H9 (cell line): Measurements from ENCODE around the gene GPR180. TPM values are rescaled to one million over a fixed set of nuclear protein-coding genes. Genes with fewer than 3 reads are reported as not detected.

Source experiments
- DNase-seq: peaks from one replicate; pipeline ENCODE4 v3.0.0-alpha.2; 2017
- H2AFZ ChIP-seq: one replicate; pipeline ENCODE4 v1.6.1; 2013; ENCODE audit warnings: mild to moderate bottlenecking, low read length, control low read depth, moderate library complexity
- H2AK5ac ChIP-seq: 2 replicates; pipeline ENCODE4 v1.6.1; 2013; ENCODE audit warnings: low read length, control low read depth, mixed read lengths; ENCODE audit not compliant: insufficient read length
- H2BK120ac ChIP-seq: one replicate; pipeline ENCODE4 v1.6.1; 2013; ENCODE audit warnings: low read depth, mild to moderate bottlenecking, low read length, control low read depth, inconsistent platforms; ENCODE audit not compliant: poor library complexity, severe bottlenecking
- H2BK12ac ChIP-seq: 2 replicates; pipeline ENCODE4 v1.6.1; 2013; ENCODE audit warnings: low read length, control low read depth, mixed read lengths, low read depth; ENCODE audit not compliant: insufficient read length
- H2BK15ac ChIP-seq: 2 replicates; pipeline ENCODE4 v1.6.1; 2013; ENCODE audit warnings: low read depth, low read length, control low read depth
- H2BK20ac ChIP-seq: one replicate; pipeline ENCODE4 v1.6.1; 2013; ENCODE audit warnings: low read depth, mild to moderate bottlenecking, low read length, control low read depth, inconsistent platforms; ENCODE audit not compliant: poor library complexity, severe bottlenecking
- H2BK5ac ChIP-seq: 2 replicates; pipeline ENCODE4 v1.6.1; 2013; ENCODE audit warnings: low read length, control low read depth, mixed read lengths; ENCODE audit not compliant: insufficient read length
- H3K14ac ChIP-seq: 2 replicates; pipeline ENCODE4 v1.6.1; 2013; ENCODE audit warnings: low read length, control low read depth; ENCODE audit not compliant: insufficient read depth
- H3K18ac ChIP-seq: 2 replicates; pipeline ENCODE4 v1.6.1; 2013; ENCODE audit warnings: low read depth, mild to moderate bottlenecking, mixed read lengths, low read length, control low read depth; ENCODE audit not compliant: insufficient read length
- H3K23ac ChIP-seq: 2 replicates; pipeline ENCODE4 v1.6.1; 2013; ENCODE audit warnings: low read length, control low read depth, mixed read lengths, low read depth; ENCODE audit not compliant: insufficient read length
- H3K23me2 ChIP-seq: 2 replicates; pipeline ENCODE4 v1.6.1; 2013; ENCODE audit warnings: low read depth, mild to moderate bottlenecking, mixed read lengths, low read length, control low read depth; ENCODE audit not compliant: insufficient read length, poor library complexity, severe bottlenecking
- H3K27ac ChIP-seq: 2 replicates; pipeline ENCODE4 v1.5.1; 2013; ENCODE audit warnings: low read length, control low read depth, mixed read lengths, low read depth; ENCODE audit not compliant: insufficient read length
- H3K27me3 ChIP-seq: 2 replicates; pipeline ENCODE4 v1.6.1; 2013; ENCODE audit warnings: low read length, control low read depth, inconsistent platforms; ENCODE audit not compliant: insufficient read depth
- H3K4ac ChIP-seq: 2 replicates; pipeline ENCODE4 v1.6.1; 2013; ENCODE audit warnings: low read depth, mild to moderate bottlenecking, control low read depth, inconsistent platforms, low read length, moderate library complexity
- H3K4me1 ChIP-seq: 2 replicates; pipeline ENCODE4 v1.6.1; 2013; ENCODE audit warnings: low read length, control low read depth, inconsistent platforms; ENCODE audit not compliant: insufficient read depth
- H3K4me2 ChIP-seq: 2 replicates; pipeline ENCODE4 v1.6.1; 2013; ENCODE audit warnings: low read length, control low read depth, mixed read lengths; ENCODE audit not compliant: insufficient read length, insufficient read depth
- H3K56ac ChIP-seq: 2 replicates; pipeline ENCODE4 v1.6.1; 2013; ENCODE audit warnings: low read depth, mild to moderate bottlenecking, mixed read lengths, low read length, control low read depth; ENCODE audit not compliant: insufficient read length
- H3K79me1 ChIP-seq: 2 replicates; pipeline ENCODE4 v1.6.1; 2013; ENCODE audit warnings: low read depth, mild to moderate bottlenecking, moderate library complexity, low read length, control low read depth, inconsistent platforms; ENCODE audit not compliant: insufficient read depth, poor library complexity, severe bottlenecking
- H3K79me2 ChIP-seq: 2 replicates; pipeline ENCODE4 v1.6.1; 2013; ENCODE audit warnings: low read length, control low read depth, inconsistent platforms; ENCODE audit not compliant: insufficient read depth
- H3K9ac ChIP-seq: 2 replicates; pipeline ENCODE4 v1.6.1; 2013; ENCODE audit warnings: low read length, control low read depth, mixed read lengths; ENCODE audit not compliant: insufficient read length; ENCODE audit errors: extremely low read depth
- H3K9me3 ChIP-seq: one replicate; pipeline ENCODE4 v1.6.1; 2013; ENCODE audit warnings: low read depth, low read length, inconsistent platforms; ENCODE audit not compliant: control insufficient read depth
- H3T11ph ChIP-seq: one replicate; pipeline ENCODE4 v1.6.1; 2013; ENCODE audit warnings: mild to moderate bottlenecking, low read length, control low read depth, inconsistent platforms
- H4K20me1 ChIP-seq: one replicate; pipeline ENCODE4 v1.6.1; 2013; ENCODE audit not compliant: control insufficient read depth, insufficient read length, insufficient read depth
- H4K5ac ChIP-seq: 2 replicates; pipeline ENCODE4 v1.6.1; 2013; ENCODE audit warnings: low read depth, mild to moderate bottlenecking, mixed read lengths, low read length, control low read depth; ENCODE audit not compliant: insufficient read length
- H4K8ac ChIP-seq: replicated peaks from 2 replicates; pipeline ENCODE4 v1.6.1; 2013; ENCODE audit warnings: low read length, control low read depth, mixed read lengths, low read depth; ENCODE audit not compliant: insufficient read length
- H4K91ac ChIP-seq: 2 replicates; pipeline ENCODE4 v1.6.1; 2013; ENCODE audit warnings: low read depth, mild to moderate bottlenecking, moderate library complexity, mixed read lengths, low read length, control low read depth; ENCODE audit not compliant: insufficient read length
- H3K27ac Mint-ChIP-seq, 3 experiments: 2 replicates in 2 of 3; 3 replicates in 1 of 3; pipeline ENCODE4 v1.8.0; 2020 to 2021; ENCODE audit warnings: mixed read lengths in 3 of 3, mild to moderate bottlenecking in 1 of 3, moderate library complexity in 1 of 3
- H3K27me3 Mint-ChIP-seq: 2 replicates; pipeline ENCODE4 v1.8.0; 2021; ENCODE audit warnings: low read depth, mild to moderate bottlenecking, moderate library complexity, mixed read lengths
- H3K36me3 Mint-ChIP-seq, 3 experiments: 2 replicates in 2 of 3; 3 replicates in 1 of 3; pipeline ENCODE4 v1.8.0; 2020 to 2021; ENCODE audit warnings: low read depth in 3 of 3, mixed read lengths in 3 of 3; ENCODE audit not compliant: insufficient read depth in 1 of 3
- H3K4me1 Mint-ChIP-seq, 2 experiments: 2 replicates each; pipeline ENCODE4 v1.8.0; 2020; ENCODE audit warnings: mixed read lengths in 2 of 2
- H3K4me3 Mint-ChIP-seq, 2 experiments: 2 replicates in 1 of 2; 3 replicates in 1 of 2; pipeline ENCODE4 v1.8.0; 2020 to 2021; ENCODE audit warnings: mild to moderate bottlenecking in 2 of 2, mixed read lengths in 2 of 2, moderate library complexity in 1 of 2
- H3K9me3 Mint-ChIP-seq, 2 experiments: 2 replicates in 1 of 2; 3 replicates in 1 of 2; pipeline ENCODE4 v1.8.0; 2020; ENCODE audit warnings: mild to moderate bottlenecking in 2 of 2, mixed read lengths in 2 of 2, moderate library complexity in 1 of 2
- WGBS: extraction: QIAGEN DNeasy Blood & Tissue Kit; methylation state at CpG from one replicate; pipeline ENCODE4 v1.1.7; 2013; ENCODE audit warnings: missing lambda C conversion rate, low lambda C conversion rate, mixed read lengths; ENCODE audit not compliant: insufficient read length; ENCODE audit errors: extremely low coverage; 5-methylcytosine and 5-hydroxymethylcytosine counted together
- total RNA-seq: library from RNA; stranded (reverse); gene quantifications from 2 replicates; pipeline ENCODE4 v1.2.1, GENCODE V29; 2021
- TF ChIP-seq, protein P1 (sequence below): fragments of 200-600 bp; sonication (generic); conservative IDR thresholded peaks from 3 replicates; pipeline ENCODE4 v1.8.0; 2021; ENCODE audit warnings: antibody characterized with exemption, mild to moderate bottlenecking

Gene GPR180
- total RNA-seq, 1 experiment from 2014 or later, result 5.1 TPM

GRCh38 chr13:94622344-94622743, 20.7 kb downstream of the GPR180 start:
- Histone ChIP-seq H2BK120ac (no peak overlapping the region), H2BK12ac (no peak overlapping the region), H4K20me1 (no peaks in the 10 kb centered on the region), H4K5ac (no peak overlapping the region), H3K4me2 (no peak overlapping the region), H2BK20ac (no peak overlapping the region), H3K9ac (no peak overlapping the region), H3K4ac (no peak overlapping the region), H3K79me1 (no peaks in the 10 kb centered on the region), H2AK5ac (no peak overlapping the region), H3K23ac (no peak overlapping the region), H4K91ac (no peak overlapping the region), H3K9me3 (no peaks in the 10 kb centered on the region), H3K23me2 (no peaks in the 10 kb centered on the region), H3K14ac (no peak overlapping the region), H3K4me1 (no peaks in the 10 kb centered on the region), H2BK15ac (no peak overlapping the region), H2AFZ (no peak overlapping the region), H3K18ac (no peak overlapping the region), H3K56ac (no peak overlapping the region), H4K8ac (no peak overlapping the region), H2BK5ac (no peak overlapping the region), H3K27ac (no peak overlapping the region), H3K27me3 (no peaks in the 10 kb centered on the region; the same call in 1 of the 2 replicates), H3T11ph (no peak overlapping the region), H3K79me2 (no peaks in the 10 kb centered on the region)
- H3K9me3 Mint-ChIP-seq, result no peaks in the 10 kb centered on the region
- no peaks in the 10 kb centered on the region for H3K27me3 Mint-ChIP-seq
- no CpG with 5 or more reads among the region's 2 CpGs for WGBS
- no peak overlapping the region for H3K4me3 Mint-ChIP-seq
- H3K27ac Mint-ChIP-seq, result no peak overlapping the region
- TF ChIP-seq, protein P1, sequence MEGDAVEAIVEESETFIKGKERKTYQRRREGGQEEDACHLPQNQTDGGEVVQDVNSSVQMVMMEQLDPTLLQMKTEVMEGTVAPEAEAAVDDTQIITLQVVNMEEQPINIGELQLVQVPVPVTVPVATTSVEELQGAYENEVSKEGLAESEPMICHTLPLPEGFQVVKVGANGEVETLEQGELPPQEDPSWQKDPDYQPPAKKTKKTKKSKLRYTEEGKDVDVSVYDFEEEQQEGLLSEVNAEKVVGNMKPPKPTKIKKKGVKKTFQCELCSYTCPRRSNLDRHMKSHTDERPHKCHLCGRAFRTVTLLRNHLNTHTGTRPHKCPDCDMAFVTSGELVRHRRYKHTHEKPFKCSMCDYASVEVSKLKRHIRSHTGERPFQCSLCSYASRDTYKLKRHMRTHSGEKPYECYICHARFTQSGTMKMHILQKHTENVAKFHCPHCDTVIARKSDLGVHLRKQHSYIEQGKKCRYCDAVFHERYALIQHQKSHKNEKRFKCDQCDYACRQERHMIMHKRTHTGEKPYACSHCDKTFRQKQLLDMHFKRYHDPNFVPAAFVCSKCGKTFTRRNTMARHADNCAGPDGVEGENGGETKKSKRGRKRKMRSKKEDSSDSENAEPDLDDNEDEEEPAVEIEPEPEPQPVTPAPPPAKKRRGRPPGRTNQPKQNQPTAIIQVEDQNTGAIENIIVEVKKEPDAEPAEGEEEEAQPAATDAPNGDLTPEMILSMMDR, result no peak
- no peak for DNase-seq
- H3K36me3 Mint-ChIP-seq, result peaks cover 15 to 40% (median 38%) of the 10 kb centered on the region in 3 experiments; a peak in 6 of 7 replicates
- 0 out of 4 replicates have a peak, but pooled peaks cover 0 to 2% of the 10 kb centered on the region in 2 experiments for H3K4me1 Mint-ChIP-seq
